HK-2 (cell line): ENCODE results near the gene YWHAE.
"Not testable (repeated sequence)": the region's sequence is repeated elsewhere in the genome, so short reads cannot be mapped to it uniquely, and the experiment has no call there.

ENCODE experiments used
- DNase-seq: peaks from one replicate; pipeline ENCODE4 v3.0.0-alpha.2; 2018; ENCODE audit not compliant: unreplicated experiment

Gene YWHAE

GRCh38 chr17:1399679-1400512 is at the start of gene YWHAE:
YWHAE (minus strand) TSS chr17:1400222; CDS start chr17:1400110, 112 bp downstream.
- DNase-seq, result peak; percentile 98

DNA sequence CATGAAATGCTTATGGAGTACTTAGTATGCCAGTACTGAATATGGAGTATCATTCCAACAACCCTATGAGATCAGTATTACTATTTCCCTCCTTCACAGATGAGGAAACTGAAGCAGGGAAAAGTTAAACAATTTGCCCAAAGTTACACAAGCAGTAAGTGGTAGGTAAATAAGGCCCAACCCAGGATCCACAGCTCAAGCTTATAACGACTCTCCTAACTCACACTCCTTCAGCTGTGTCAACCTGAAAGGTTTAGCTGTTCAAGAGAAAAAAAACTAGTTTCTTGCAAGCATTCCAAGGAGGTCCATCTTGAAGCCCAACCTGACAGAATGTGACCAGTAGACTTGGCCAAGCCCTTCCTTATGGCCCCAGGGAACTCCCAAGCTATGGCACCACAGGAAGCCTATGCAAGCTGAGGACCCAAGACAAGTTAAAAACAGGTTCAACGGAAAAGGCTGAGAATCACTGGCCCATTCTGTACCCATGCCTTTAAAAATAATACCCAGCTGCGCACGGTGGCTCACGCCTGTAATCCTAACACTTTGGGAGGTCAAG is 49.5 kb upstream of the YWHAE start:
- no peak for DNase-seq

DNA sequence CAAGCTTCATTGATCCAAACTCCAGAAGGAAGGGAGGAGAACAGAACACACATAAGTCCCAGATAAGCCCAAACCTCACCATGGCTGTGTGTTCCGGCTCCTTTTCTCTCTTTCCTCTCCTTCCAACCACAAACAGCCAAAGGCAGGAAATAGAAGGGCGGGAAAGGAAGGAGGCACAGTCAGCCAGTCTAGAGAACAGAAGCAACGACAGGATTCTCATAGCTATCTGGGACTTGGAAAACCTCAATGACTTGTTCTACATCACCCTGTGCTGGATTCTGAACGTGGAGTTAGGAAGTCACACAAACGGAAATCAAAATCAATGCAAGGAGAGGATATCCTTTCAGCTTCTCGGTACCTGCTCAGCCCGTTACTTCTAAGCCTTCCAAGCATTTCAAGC is 47.0 kb upstream of the YWHAE start:
- DNase-seq, result no peak

GRCh38 chr17:1446201-1446600 is 46.2 kb upstream of the YWHAE start:
- no peak for DNase-seq

DNA sequence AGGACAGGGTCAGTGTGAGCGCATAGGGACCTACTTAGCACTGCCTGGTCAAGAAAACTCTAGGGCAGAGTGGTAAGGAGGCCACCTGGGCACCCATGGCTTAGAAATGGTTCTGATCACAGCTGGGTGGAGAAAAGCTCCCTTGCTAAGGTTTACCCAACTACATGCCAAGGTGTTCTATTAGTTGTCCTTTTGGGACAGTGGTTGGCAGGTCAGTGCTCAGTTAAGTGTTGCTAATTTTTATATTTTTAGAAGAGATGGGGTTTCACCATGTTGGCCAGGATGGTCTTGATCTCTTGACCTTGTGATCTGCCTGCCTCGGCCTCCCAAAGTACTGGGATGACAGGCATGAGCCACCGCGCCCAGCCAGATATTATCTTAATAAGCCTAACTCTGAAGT is 45.7 kb upstream of the YWHAE start:
- DNase-seq, result not testable (repeated sequence)

DNA sequence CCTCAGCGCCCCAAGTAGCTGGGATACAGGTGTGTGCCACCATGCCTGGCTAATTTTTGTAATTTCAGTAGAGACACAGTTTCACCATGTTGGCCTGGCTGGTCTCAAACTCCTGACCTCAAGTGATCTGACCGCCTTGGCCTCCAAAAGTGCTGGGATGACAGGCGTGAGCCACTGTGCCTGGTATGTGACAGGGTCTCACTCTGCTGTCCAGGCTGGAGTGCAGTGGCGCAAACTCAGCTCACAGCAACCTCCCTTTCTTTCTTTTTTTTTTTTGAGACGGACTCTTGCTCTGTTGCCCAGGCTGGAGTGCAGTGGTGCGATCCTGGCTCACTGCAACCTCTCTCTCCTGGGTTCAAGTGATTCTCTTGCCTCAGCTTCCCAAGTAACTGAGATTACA is 42.7 kb upstream of the YWHAE start:
- not testable (repeated sequence) for DNase-seq

GRCh38 chr17:1442187-1442586 is 42.2 kb upstream of the YWHAE start:
- no peak for DNase-seq

DNA sequence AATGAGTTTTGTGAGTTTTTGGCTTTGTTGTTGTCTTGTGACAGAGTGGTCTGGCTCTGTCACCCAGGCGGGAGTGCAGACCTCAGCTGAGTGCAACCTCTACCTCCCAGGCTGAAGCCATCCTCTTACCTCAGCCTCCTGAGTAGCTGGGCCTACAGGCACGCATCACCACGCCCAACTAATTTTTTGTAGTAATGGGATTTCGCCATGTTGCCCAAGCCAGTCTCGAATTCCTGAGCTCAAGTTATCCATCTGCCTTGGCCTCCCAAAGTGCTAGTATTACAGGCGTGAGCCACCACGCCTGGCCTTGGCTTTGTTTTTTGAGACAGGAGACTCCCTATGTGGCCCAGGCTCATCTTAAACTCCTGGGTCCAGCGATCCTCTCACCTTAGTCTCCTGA is 40.9 kb upstream of the YWHAE start:
- no peak for DNase-seq

DNA sequence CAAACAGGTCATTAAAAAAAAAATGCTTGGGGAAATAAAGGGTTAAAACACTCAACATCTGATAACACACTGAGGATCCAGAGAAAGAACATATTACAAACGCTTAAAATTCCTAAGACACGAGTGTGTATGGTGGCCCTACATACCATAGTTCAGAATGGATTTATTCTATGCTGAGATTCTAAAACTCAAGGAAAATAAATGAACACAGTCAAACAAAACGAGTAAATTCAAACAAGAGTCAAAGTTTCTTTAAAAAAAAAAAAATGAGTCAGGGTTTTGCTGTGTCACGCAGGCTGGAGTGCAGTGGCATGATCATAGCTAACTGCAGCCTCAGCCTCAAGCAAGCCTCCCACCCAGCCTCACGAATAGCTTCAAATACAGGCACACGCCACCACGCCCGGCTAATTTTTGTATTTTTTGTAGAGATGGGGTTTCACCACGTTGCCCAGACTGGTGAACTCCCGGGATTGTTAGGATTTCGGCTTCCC is 38.6 kb upstream of the YWHAE start:
- peak; percentile 32 for DNase-seq

DNA sequence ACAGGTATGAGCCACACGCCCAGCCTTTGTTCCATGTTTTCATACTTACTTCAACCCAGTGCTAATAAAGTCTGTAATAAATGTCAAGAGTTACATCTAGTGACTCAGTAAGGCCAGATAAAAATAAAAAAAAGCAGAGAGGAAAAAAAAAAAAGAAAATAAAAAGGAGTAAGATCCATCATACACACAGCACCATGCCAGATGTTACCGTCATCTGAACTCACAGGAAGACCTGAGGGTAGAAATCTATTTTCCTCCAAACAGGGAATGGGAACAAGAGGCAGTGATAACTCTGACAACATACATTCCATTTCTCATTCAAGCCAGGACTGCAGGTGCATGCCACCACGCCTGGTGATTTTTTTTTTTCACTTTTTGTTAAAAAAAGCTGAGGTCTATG is 35.3 kb upstream of the YWHAE start:
- no peak for DNase-seq

- DNase-seq, result no peak
Observed at GRCh38 chr17:1434150-1434549, 34.1 kb upstream of the YWHAE start.

- no peak for DNase-seq
Observed at GRCh38 chr17:1431631-1432104, 31.6 kb upstream of the YWHAE start.

GRCh38 chr17:1423456-1424135 is 23.6 kb upstream of the YWHAE start:
- no peak for DNase-seq

DNA sequence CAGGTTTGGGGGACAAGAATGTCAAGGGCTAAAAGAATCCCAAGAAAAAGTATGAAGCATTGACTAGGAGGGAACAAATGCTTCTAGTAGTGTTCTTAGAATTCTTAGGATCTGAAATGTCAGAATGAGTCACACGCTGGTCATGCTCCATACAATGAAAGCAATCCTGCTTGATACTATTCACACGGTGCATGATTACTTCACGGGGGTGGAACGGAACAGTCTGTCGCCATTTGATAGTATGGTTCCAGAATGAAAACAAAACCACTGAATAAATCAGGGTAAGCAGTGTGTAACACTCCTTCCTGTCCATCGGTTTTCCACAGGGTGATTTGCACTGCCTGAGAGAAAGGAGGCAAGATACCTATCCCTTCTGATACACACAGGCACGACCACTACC is 22.9 kb upstream of the YWHAE start:
- DNase-seq, result peak; percentile 63

- DNase-seq, result no peak
Observed at GRCh38 chr17:1421470-1421869, 21.4 kb upstream of the YWHAE start.

DNA sequence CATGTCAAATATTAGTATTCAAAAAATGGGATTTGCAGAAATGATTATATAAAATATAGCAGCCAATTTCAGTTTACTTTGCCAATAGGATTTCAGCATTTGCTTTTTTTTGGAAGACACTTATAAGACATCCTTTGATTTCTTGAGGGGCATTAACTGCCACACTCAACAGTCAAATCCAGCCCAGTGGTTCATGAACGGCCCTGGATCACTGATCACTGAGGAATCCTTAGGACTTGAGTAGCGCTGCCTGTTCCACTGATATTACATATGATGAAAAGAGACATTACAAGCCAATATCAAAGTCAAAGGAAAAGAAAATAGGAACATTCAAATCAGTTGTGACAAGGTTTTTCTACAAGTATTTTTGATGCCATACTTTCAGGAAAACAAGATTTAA is 21.0 kb upstream of the YWHAE start:
- no peak for DNase-seq

GRCh38 chr17:1420163-1420562 is 20.1 kb upstream of the YWHAE start:
- no peak for DNase-seq

- DNase-seq, result not testable (repeated sequence)
Observed at GRCh38 chr17:1418476-1418875, 18.5 kb upstream of the YWHAE start.

DNA sequence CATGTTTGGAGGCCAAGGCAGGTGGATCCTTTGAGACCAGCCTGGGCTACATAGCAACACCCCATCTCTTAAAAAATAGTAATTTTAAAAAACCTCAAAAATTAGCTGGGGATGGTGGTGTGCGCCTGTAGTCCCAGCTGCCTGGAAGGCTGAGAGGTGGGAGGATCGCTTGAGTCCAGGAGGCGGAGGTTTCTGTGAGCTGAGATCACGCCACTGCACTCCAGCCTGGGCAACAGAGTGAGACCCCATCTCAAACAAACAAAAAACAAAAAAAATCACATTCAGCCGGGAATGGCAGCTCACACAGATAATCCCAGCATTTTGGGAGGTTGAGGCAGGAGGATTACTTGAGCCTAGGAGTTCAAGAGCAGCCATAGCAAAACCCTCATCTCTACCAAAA is 16.4 kb upstream of the YWHAE start:
- no peak for DNase-seq

GRCh38 chr17:1414634-1415033 is 14.6 kb upstream of the YWHAE start:
- DNase-seq, result no peak

DNA sequence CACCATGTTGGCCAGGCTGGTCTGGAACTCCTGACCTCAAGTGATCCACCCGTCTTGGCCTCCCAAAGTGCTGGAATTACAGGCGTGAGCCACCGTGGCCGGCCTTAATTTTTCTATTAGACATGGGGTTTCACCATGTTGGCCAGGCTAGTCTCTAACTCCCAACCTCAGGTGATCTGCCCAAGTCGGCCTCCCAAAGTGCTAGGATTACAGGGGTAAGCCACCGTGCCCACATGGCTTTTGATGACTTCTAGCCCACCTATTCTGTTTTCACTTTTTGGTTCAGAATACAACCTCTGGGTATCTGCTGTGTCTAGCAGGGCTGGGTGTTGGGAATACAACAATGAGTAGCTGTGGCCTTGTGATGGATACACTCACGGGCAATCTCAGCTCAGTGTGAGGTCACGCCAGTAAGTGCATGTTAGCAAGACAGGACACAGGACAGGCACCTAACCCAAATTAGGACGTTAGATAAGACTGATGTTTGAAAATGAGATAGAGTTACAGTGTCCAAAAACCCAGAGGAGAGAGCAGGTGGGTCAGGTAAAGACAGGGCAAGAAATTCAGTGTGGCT is 14.1 kb upstream of the YWHAE start:
- DNase-seq, result no peak

DNA sequence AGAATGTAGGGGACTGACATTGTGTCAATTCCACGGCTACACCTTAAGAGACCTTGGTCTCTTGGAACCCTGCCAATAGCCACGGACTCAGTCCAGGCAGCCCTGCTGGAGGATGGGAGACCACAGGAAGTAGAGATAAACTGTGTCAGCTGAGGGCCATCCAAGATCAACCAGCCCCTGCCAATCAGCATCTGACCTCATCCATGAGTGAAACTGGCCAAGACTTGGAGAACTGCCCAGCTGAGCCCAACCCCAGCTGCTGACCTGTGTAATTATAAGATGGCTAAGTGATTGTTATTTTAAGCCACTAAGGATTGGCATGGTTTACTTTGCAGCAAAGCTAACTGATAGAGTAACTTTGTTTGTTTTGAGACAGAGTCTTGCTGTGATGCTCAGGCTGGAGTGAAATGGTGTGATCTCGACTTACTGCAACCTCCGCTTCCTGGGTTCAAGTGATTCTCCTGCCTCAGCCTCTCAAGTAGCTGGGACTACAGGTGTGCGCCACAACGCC is 13.3 kb upstream of the YWHAE start:
- DNase-seq, result peak; percentile 81
